Endothelial cell of umbilical vein (primary cell): ENCODE data around the gene MGAT5B. TPM values are rescaled to one million over a fixed set of nuclear protein-coding genes. Genes with fewer than 3 reads are reported as not detected.

Source experiments
- BruUV-seq: library from RNA; stranded (reverse); fragments of 400-500 nt; replicated peaks from 2 replicates; lab custom pipeline; 2021; lab: Mats Ljungman, UMichigan
- CTCF ChIA-PET: fragments of 300-600, 350-600 bp; sonication (Branson Sonifier 250); formaldehyde crosslinking; loops from one replicate; lab custom pipeline; 2021; ENCODE audit warnings: antibody characterized with exemption, inconsistent platforms; lab: Charles Lee
- POLR2A ChIA-PET: fragments of 300-600, 350-600 bp; sonication (Branson Sonifier 250); formaldehyde crosslinking; loops from one replicate; lab custom pipeline; 2021; ENCODE audit warnings: antibody characterized with exemption, inconsistent platforms; lab: Charles Lee
- DNase-seq: peaks from one replicate; pipeline ENCODE4 v3.0.0-alpha.2; 2011; ENCODE audit warnings: low read depth, low spot score
- FAIRE-seq: peaks from 2 replicates; lab custom pipeline; 2011; peaks lifted over from hg19 to GRCh38; lab: Jason Lieb, UNC
- H2AFZ ChIP-seq: 2 replicates; pipeline ENCODE4 v1.6.0; 2012; ENCODE audit warnings: low read depth, low read length, control low read depth, inconsistent platforms
- H3K27ac ChIP-seq: 2 replicates; pipeline ENCODE4 v1.5.1; 2011; ENCODE audit warnings: low read depth, mild to moderate bottlenecking, control low read depth, low read length, moderate library complexity; ENCODE audit not compliant: insufficient read depth
- H3K27me3 ChIP-seq, 2 experiments: 2 replicates each; pipeline versions ENCODE4 v1.6.0 to v1.6.1; 2011; ENCODE audit warnings: low read length in 2 of 2, mixed read lengths in 1 of 2; ENCODE audit not compliant: control insufficient read depth in 2 of 2, insufficient read depth in 2 of 2
- H3K36me3 ChIP-seq, 2 experiments: 2 replicates in 1 of 2; 3 replicates in 1 of 2; pipeline ENCODE4 v1.5.1; 2011; ENCODE audit warnings: low read length in 2 of 2, mild to moderate bottlenecking in 1 of 2, moderate library complexity in 1 of 2; ENCODE audit not compliant: control insufficient read depth in 2 of 2, insufficient read depth in 2 of 2; ENCODE audit errors: extremely low read depth in 1 of 2
- H3K4me1 ChIP-seq: 3 replicates; pipeline ENCODE4 v1.5.1; 2011; ENCODE audit warnings: mild to moderate bottlenecking, low read length; ENCODE audit not compliant: control insufficient read depth, insufficient read depth; ENCODE audit errors: extremely low read depth
- H3K4me2 ChIP-seq: 2 replicates; pipeline ENCODE4 v1.6.1; 2011; ENCODE audit warnings: low read length, control low read depth, mixed read lengths; ENCODE audit not compliant: insufficient read depth
- H3K4me3 ChIP-seq, 3 experiments: fragments of 200-600 bp in 1 of 3; sonication (generic), shearing (Covaris generic) in 1 of 3; replicated peaks in 1 of 3; 2 replicates each; pipeline ENCODE4 v1.5.1; 2011 to 2016; ENCODE audit warnings: control low read depth in 3 of 3, low read length in 3 of 3, mild to moderate bottlenecking in 2 of 3, inconsistent platforms in 1 of 3, low read depth in 1 of 3, moderate library complexity in 1 of 3; ENCODE audit not compliant: insufficient read depth in 1 of 3
- H3K79me2 ChIP-seq: 2 replicates; pipeline ENCODE4 v1.6.0; 2012; ENCODE audit warnings: low read length, inconsistent platforms; ENCODE audit not compliant: control insufficient read depth, insufficient read depth
- H3K9ac ChIP-seq: replicated peaks from 2 replicates; pipeline ENCODE3; 2011; ENCODE audit warnings: low read length, control low read depth; ENCODE audit not compliant: insufficient read depth; ENCODE audit errors: extremely low read depth
- H3K9me1 ChIP-seq: replicated peaks from 3 replicates; pipeline ENCODE4 v1.6.0; 2011; ENCODE audit warnings: mild to moderate bottlenecking, low read length; ENCODE audit not compliant: control insufficient read depth, insufficient read depth; ENCODE audit errors: extremely low read depth
- H3K9me3 ChIP-seq: replicated peaks from 2 replicates; pipeline ENCODE4 v1.5.1; 2012; ENCODE audit warnings: low read length, inconsistent platforms; ENCODE audit not compliant: control insufficient read depth, insufficient read depth
- H4K20me1 ChIP-seq: replicated peaks from 2 replicates; pipeline ENCODE3; 2011; ENCODE audit warnings: mild to moderate bottlenecking, low read length; ENCODE audit not compliant: control insufficient read depth, insufficient read depth; ENCODE audit errors: extremely low read depth
- EZH2 ChIP-seq: IDR thresholded peaks from 2 replicates; pipeline ENCODE4 v1.6.1; 2012; ENCODE audit warnings: borderline replicate concordance, low read depth, mild to moderate bottlenecking, moderate library complexity, low read length, inconsistent platforms; ENCODE audit not compliant: severe bottlenecking
- FOS ChIP-seq: IDR thresholded peaks from 2 replicates; pipeline ENCODE4 v1.6.1; 2011; ENCODE audit warnings: mild to moderate bottlenecking, low read length, moderate library complexity, borderline replicate concordance; ENCODE audit not compliant: insufficient read depth
- GATA2 ChIP-seq: IDR thresholded peaks from 2 replicates; pipeline ENCODE4 v1.7.0; 2011; ENCODE audit warnings: low read depth, mild to moderate bottlenecking, moderate library complexity, mixed read lengths, low read length; ENCODE audit not compliant: insufficient read length, insufficient read depth
- JUN ChIP-seq: IDR thresholded peaks from 2 replicates; pipeline ENCODE4 v1.6.1; 2011; ENCODE audit warnings: borderline replicate concordance, low read depth; ENCODE audit not compliant: insufficient read length, insufficient read depth
- MYC ChIP-seq: IDR thresholded peaks from one replicate; pipeline ENCODE4 v1.6.1; 2011; ENCODE audit warnings: mild to moderate bottlenecking, low read depth, low read length
- POLR2A ChIP-seq: IDR thresholded peaks from 2 replicates; pipeline ENCODE4 v1.6.1; 2012; ENCODE audit warnings: low read depth, mild to moderate bottlenecking, control low read depth, low read length
- POLR2AphosphoS5 ChIP-seq: IDR thresholded peaks from 2 replicates; pipeline ENCODE4 v1.6.1; 2012; ENCODE audit warnings: low read depth, mild to moderate bottlenecking, control low read depth, low read length, moderate library complexity; ENCODE audit not compliant: insufficient read depth
- dilution Hi-C: fragments of 300-500 bp; cut with MboI; formaldehyde crosslinking; loops from one replicate; pipeline ENCODE4 v1.15.0; 2019; ENCODE audit warnings: low sequenced_read_pairs; ENCODE audit not compliant: extremely low pct_ligation_motif_present
- intact Hi-C: fragments of 100-400 bp; cut with micrococcal nuclease; formaldehyde crosslinking; loops from one replicate; pipeline ENCODE4 v1.10.0; 2022
- polyA plus RNA-seq, 4 experiments: library from polyadenylated mRNA; depleted of rRNA in 3 of 4; stranded (reverse) in 3 of 4; unstranded in 1 of 4; fragments of >200 nt; gene quantifications; 2 replicates each; pipeline versions ENCODE4 v1.2.1 to v1.2.3, GENCODE V29; 2011 to 2012; ENCODE audit warnings: missing spikeins in 1 of 4
- total RNA-seq: library from RNA; stranded (reverse); gene quantifications from 2 replicates; pipeline ENCODE4 v1.2.3, GENCODE V29; 2021
- TF ChIP-seq, protein P1 (sequence below): IDR thresholded peaks from 2 replicates; pipeline ENCODE4 v1.6.1; 2011; ENCODE audit not compliant: insufficient read depth, insufficient read length
- TF ChIP-seq, protein P2 (sequence below), 2 donors: IDR thresholded peaks; 1 replicate in 1 of 2; 2 replicates in 1 of 2; pipeline ENCODE4 v1.5.1; 2011; ENCODE audit warnings: low read length in 2 of 2, mild to moderate bottlenecking in 2 of 2, moderate library complexity in 2 of 2, control low read depth in 1 of 2, inconsistent platforms in 1 of 2, low read depth in 1 of 2; ENCODE audit not compliant: insufficient read depth in 1 of 2; ENCODE audit errors: extremely low read depth in 1 of 2

MGAT5B gene
- total and polyA plus RNA-seq, 2 donors (not counting 3 experiments of a cell fraction or from before 2014, with no cell fraction given), result 1.7 to 2.1 TPM

DNA sequence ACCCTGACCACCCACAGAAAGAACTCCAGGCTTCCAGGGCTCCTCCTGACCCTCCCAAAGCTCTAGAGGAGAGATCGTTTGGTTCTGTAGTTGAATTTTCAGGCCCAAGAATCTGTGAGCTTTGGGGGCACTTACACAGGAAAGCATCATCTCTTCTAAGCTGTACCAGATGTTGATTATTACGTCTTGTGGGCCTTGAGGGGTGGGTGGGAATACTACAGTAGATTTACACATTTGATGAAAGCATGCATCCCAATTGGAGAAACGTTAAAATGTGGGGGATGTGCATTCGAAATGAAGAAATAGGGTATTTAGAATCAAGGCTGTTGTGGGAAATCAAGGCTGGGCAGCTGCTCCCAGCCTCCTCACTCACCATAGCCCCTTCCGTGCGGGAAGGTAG lies 61.9 kb downstream of the MGAT5B start:
- Histone ChIP-seq H3K9ac (no peak overlapping the region), H3K27me3 (no peaks in the 10 kb centered on the region), H4K20me1 (no peaks in the 10 kb centered on the region), H3K9me3 (no peaks in the 10 kb centered on the region), H3K4me1 (no peaks in the 10 kb centered on the region), H3K27ac (no peak overlapping the region), H3K36me3 (no peaks in the 10 kb centered on the region), H3K4me2 (no peak overlapping the region), H3K4me3 (no peak overlapping the region), H2AFZ (no peak overlapping the region), H3K79me2 (no peaks in the 10 kb centered on the region), H3K9me1 (no peaks in the 10 kb centered on the region)
- FAIRE-seq (no peak), DNase-seq (no peak)
- POLR2A ChIA-PET, result no interaction called here
- dilution Hi-C loops, result no loop called here
- TF ChIP-seq, protein P1, sequence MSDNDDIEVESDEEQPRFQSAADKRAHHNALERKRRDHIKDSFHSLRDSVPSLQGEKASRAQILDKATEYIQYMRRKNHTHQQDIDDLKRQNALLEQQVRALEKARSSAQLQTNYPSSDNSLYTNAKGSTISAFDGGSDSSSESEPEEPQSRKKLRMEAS, result no peak
- TF ChIP-seq MYC (no peak), EZH2 (no peak), POLR2AphosphoS5 (no peak), GATA2 (no peak), FOS (no peak), JUN (no peak), POLR2A (no peak)
- TF ChIP-seq, protein P2, sequence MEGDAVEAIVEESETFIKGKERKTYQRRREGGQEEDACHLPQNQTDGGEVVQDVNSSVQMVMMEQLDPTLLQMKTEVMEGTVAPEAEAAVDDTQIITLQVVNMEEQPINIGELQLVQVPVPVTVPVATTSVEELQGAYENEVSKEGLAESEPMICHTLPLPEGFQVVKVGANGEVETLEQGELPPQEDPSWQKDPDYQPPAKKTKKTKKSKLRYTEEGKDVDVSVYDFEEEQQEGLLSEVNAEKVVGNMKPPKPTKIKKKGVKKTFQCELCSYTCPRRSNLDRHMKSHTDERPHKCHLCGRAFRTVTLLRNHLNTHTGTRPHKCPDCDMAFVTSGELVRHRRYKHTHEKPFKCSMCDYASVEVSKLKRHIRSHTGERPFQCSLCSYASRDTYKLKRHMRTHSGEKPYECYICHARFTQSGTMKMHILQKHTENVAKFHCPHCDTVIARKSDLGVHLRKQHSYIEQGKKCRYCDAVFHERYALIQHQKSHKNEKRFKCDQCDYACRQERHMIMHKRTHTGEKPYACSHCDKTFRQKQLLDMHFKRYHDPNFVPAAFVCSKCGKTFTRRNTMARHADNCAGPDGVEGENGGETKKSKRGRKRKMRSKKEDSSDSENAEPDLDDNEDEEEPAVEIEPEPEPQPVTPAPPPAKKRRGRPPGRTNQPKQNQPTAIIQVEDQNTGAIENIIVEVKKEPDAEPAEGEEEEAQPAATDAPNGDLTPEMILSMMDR (IDR thresholded peaks at IDR 0.05; ENCODE audit: extremely low read depth in 1 of 2, insufficient read depth in 1 of 2, low read depth in 1 of 2, low read length in 2 of 2), result no peak
- CTCF ChIA-PET, result interaction anchor here (0.9 kb wide), 1 partner anchor 62 kb away, joined by 4 read pairs; the partner anchor contains the start of gene MGAT5B
- no TSS peak for BruUV-seq
- intact Hi-C loops, result no loop called here
